Loucy (cell line): Measurements from ENCODE around the gene CNBD2.
"Not testable (repeated sequence)": the region's sequence is repeated elsewhere in the genome, so short reads cannot be mapped to it uniquely, and the experiment has no call there.

ENCODE experiments used
- H2AFZ ChIP-seq: fragments of 200-600 bp; sonication (generic); 2 replicates; pipeline ENCODE4 v1.6.0; 2016; ENCODE audit warnings: antibody characterized with exemption, mild to moderate bottlenecking, low read length, moderate library complexity
- H3F3A ChIP-seq: fragments of 200-600 bp; 2 replicates; pipeline ENCODE4 v1.6.0; 2016; ENCODE audit warnings: antibody characterized with exemption, low read depth, mild to moderate bottlenecking
- H3K27me3 ChIP-seq: fragments of 200-600 bp; sonication (generic); 2 replicates; pipeline ENCODE4 v1.6.1; 2014; ENCODE audit warnings: low read length, mild to moderate bottlenecking; ENCODE audit not compliant: insufficient read depth, poor library complexity, severe bottlenecking
- H3K36me3 ChIP-seq: fragments of 200-600 bp; sonication (generic); 2 replicates; pipeline ENCODE4 v1.6.1; 2016; ENCODE audit warnings: low read length; ENCODE audit not compliant: insufficient read depth
- H3K4me1 ChIP-seq: fragments of 200-600 bp; sonication (generic); 2 replicates; pipeline ENCODE4 v1.5.1; 2014; ENCODE audit warnings: low read length, mild to moderate bottlenecking; ENCODE audit not compliant: insufficient read depth, poor library complexity, severe bottlenecking
- H3K4me2 ChIP-seq: fragments of 200-600 bp; sonication (generic); 2 replicates; pipeline ENCODE4 v1.6.0; 2014; ENCODE audit warnings: antibody characterized with exemption, low read length, low read depth, mild to moderate bottlenecking; ENCODE audit not compliant: poor library complexity, severe bottlenecking
- H3K4me3 ChIP-seq: fragments of 200-600 bp; sonication (generic); 2 replicates; pipeline ENCODE4 v1.5.1; 2014; ENCODE audit warnings: low read length, mild to moderate bottlenecking, mixed read lengths; ENCODE audit not compliant: poor library complexity, severe bottlenecking
- H3K79me2 ChIP-seq: fragments of 200-600 bp; sonication (generic); 2 replicates; pipeline ENCODE4 v1.6.1; 2014; ENCODE audit warnings: low read length; ENCODE audit not compliant: insufficient read depth
- H3K9ac ChIP-seq: fragments of 200-600 bp; sonication (generic); 2 replicates; pipeline ENCODE4 v1.6.0; 2014; ENCODE audit warnings: mild to moderate bottlenecking, low read depth, low read length, moderate library complexity; ENCODE audit not compliant: poor library complexity, severe bottlenecking
- H3K9me2 ChIP-seq: fragments of 200-600 bp; sonication (generic); replicated peaks from 2 replicates; pipeline ENCODE4 v1.6.1; 2016; ENCODE audit warnings: low read depth, low read length, mixed read lengths
- H3K9me3 ChIP-seq: fragments of 200-600 bp; sonication (generic); 2 replicates; pipeline ENCODE4 v1.6.1; 2014; ENCODE audit warnings: mild to moderate bottlenecking, antibody characterized with exemption, low read length, low read depth; ENCODE audit not compliant: insufficient read depth
- H4K20me1 ChIP-seq: fragments of 200-600 bp; sonication (generic); 2 replicates; pipeline ENCODE4 v1.6.0; 2014; ENCODE audit warnings: antibody characterized with exemption, low read length, mild to moderate bottlenecking; ENCODE audit not compliant: insufficient read depth, poor library complexity, severe bottlenecking
- EZH2phosphoT487 ChIP-seq: fragments of 200-600 bp; IDR thresholded peaks from 2 replicates; pipeline ENCODE4 v1.6.1; 2018; ENCODE audit warnings: antibody characterized with exemption, mild to moderate bottlenecking, moderate library complexity, borderline replicate concordance
- TF ChIP-seq, protein P1 (sequence below): fragments of 200-600 bp; sonication (generic); conservative IDR thresholded peaks from 2 replicates; pipeline ENCODE4 v1.5.1; 2014; ENCODE audit warnings: mild to moderate bottlenecking, antibody characterized with exemption, low read length

The CNBD2 gene

DNA sequence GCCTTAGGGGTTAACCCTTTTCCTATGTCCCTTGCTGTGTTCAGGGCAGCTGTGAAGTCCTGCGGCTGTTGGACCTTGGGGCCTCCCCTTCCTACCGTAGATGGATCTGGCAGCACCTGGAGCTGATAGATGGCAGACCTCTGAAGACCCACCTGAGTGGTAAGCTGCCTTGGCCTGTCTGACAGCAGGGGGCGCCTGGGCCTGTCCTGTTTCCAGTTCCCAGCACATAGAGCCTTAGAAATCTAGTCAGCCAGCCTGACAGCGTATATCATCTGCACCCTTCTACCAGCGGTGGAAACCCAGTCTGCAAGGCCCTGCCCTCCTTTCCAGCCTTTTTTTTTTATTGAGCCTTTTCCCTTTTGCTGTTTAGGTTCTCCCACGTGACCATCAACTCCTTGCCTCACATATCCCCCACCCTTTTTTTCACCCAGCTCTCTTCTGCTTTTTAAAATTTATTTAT lies 26.6 kb downstream of the CNBD2 start:
- Histone ChIP-seq H2AFZ (no peak overlapping the region), H4K20me1 (no peaks in the 10 kb centered on the region), H3K9ac (no peak overlapping the region), H3F3A (no peaks in the 10 kb centered on the region), H3K4me2 (no peak overlapping the region), H3K4me1 (no peaks in the 10 kb centered on the region), H3K9me2 (no peaks in the 10 kb centered on the region), H3K79me2 (no peaks in the 10 kb centered on the region), H3K4me3 (no peak overlapping the region), H3K36me3 (no peaks in the 10 kb centered on the region), H3K27me3 (no peaks in the 10 kb centered on the region), H3K9me3 (no peaks in the 10 kb centered on the region)
- TF ChIP-seq, protein P1, sequence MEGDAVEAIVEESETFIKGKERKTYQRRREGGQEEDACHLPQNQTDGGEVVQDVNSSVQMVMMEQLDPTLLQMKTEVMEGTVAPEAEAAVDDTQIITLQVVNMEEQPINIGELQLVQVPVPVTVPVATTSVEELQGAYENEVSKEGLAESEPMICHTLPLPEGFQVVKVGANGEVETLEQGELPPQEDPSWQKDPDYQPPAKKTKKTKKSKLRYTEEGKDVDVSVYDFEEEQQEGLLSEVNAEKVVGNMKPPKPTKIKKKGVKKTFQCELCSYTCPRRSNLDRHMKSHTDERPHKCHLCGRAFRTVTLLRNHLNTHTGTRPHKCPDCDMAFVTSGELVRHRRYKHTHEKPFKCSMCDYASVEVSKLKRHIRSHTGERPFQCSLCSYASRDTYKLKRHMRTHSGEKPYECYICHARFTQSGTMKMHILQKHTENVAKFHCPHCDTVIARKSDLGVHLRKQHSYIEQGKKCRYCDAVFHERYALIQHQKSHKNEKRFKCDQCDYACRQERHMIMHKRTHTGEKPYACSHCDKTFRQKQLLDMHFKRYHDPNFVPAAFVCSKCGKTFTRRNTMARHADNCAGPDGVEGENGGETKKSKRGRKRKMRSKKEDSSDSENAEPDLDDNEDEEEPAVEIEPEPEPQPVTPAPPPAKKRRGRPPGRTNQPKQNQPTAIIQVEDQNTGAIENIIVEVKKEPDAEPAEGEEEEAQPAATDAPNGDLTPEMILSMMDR, result peak; percentile 88
- TF ChIP-seq EZH2phosphoT487, result no peak

DNA sequence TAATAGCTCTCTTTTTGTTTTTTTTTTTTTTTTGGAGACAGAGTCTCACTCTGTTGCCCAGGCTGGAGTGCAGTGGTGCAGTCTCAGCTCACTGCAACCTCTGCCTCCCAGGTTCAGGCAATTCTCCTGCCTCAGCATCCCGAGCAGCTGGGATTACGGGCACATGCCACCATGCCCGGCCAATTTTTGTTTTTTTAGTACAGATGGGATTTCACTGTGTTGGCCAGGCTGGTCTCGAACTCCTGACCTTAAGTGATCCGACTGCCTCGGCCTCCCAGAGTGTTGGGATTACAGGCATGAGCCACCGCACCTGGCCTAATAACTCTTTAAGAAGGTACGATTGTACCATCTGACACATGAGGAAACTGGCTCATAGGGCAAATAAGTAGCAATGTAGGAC lies 28.1 kb downstream of the CNBD2 start:
- not testable (repeated sequence) for H3F3A ChIP-seq, H3K4me1 ChIP-seq, H3K36me3 ChIP-seq, H3K79me2 ChIP-seq, H4K20me1 ChIP-seq, H2AFZ ChIP-seq, H3K27me3 ChIP-seq, H3K9me2 ChIP-seq, H3K4me3 ChIP-seq, H3K9me3 ChIP-seq, H3K9ac ChIP-seq, H3K4me2 ChIP-seq

DNA sequence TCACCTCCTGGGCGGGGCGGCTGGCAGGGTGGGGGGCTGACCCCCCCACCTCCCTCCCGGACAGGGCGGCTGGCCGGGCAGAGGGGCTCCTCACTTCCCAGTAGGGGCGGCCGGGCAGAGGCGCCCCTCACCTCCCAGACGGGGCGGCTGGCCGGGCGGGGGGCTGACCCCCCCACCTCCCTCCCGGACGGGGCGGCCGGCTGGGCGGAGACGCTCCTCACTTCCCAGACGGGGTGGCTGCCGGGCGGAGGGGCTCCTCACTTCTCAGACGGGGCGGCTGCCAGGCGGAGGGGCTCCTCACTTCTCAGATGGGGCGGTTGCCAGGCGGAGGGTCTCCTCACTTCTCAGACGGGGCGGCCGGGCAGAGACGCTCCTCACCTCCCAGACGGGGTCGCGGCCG lies 32.9 kb downstream of the CNBD2 start:
- H3K4me3 ChIP-seq, H3K9me3 ChIP-seq, H3K4me1 ChIP-seq, H3F3A ChIP-seq, H3K79me2 ChIP-seq, H3K36me3 ChIP-seq, H4K20me1 ChIP-seq, H2AFZ ChIP-seq, H3K9ac ChIP-seq, H3K27me3 ChIP-seq, H3K4me2 ChIP-seq, H3K9me2 ChIP-seq: not testable (repeated sequence)

DNA sequence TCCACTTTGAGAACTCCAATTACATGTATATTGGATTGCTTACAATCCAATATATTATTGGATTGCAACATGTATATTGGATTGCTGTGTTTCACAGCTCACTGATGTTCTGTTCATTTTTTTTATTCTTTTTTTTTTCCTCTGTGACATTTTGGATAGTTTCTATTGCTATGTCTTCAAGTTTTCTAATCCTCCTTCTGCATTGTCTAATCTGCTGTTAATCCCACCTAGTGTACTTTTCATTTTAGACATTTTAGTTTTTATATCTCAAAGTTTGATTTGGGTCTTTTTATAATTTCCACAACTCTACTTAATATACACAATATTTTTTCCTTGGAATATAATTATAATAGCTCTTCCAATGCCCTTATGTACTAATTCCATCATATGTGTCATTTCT lies 34.5 kb downstream of the CNBD2 start:
- 0 out of 2 replicates have a peak, but pooled peaks cover 6% of the 10 kb centered on the region for H3K9me3 ChIP-seq

More for the DNA sequence above, 34.5 kb downstream of the CNBD2 start:
- Histone ChIP-seq H2AFZ (no peak overlapping the region), H3K36me3 (no peaks in the 10 kb centered on the region), H3F3A (no peaks in the 10 kb centered on the region), H3K27me3 (no peaks in the 10 kb centered on the region), H3K9me2 (no peaks in the 10 kb centered on the region), H3K9ac (no peak overlapping the region), H3K79me2 (no peaks in the 10 kb centered on the region), H3K4me2 (no peak overlapping the region), H4K20me1 (no peaks in the 10 kb centered on the region), H3K4me3 (no peak overlapping the region), H3K4me1 (no peaks in the 10 kb centered on the region)
- TF ChIP-seq EZH2phosphoT487, result no peak
- TF ChIP-seq, protein P1, result no peak
